ENCODE data around the gene PLEKHM2.

DNA sequence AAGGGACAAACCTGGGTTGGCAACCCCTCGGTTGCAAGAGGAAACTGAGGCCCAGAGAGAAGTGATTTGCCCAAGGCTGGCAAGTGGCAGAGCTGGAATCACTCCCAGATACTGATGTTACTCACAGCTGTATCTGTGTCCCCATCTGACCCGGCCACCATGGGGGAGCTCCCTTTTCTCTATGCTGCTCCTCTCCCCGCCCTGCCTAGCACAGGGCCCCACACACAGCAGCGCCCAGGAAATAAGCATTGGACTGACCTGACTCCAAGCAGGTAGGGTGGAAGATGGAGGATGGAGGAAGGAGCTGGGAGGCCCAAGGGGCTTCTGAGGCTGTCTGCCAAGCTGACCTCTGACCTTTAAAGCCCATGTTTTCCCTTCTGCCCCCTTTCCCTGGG lies 71.5 kb downstream of the PLEKHM2 start:
- TF ChIP-seq, protein P1, sequence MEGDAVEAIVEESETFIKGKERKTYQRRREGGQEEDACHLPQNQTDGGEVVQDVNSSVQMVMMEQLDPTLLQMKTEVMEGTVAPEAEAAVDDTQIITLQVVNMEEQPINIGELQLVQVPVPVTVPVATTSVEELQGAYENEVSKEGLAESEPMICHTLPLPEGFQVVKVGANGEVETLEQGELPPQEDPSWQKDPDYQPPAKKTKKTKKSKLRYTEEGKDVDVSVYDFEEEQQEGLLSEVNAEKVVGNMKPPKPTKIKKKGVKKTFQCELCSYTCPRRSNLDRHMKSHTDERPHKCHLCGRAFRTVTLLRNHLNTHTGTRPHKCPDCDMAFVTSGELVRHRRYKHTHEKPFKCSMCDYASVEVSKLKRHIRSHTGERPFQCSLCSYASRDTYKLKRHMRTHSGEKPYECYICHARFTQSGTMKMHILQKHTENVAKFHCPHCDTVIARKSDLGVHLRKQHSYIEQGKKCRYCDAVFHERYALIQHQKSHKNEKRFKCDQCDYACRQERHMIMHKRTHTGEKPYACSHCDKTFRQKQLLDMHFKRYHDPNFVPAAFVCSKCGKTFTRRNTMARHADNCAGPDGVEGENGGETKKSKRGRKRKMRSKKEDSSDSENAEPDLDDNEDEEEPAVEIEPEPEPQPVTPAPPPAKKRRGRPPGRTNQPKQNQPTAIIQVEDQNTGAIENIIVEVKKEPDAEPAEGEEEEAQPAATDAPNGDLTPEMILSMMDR (IDR thresholded peaks at IDR 0.05), result no peak
- no peak for TF ChIP-seq ZNF138 (CRISPR knock-in tag; conservative IDR thresholded peaks at IDR 0.05)
- TF ChIP-seq, protein P2, sequence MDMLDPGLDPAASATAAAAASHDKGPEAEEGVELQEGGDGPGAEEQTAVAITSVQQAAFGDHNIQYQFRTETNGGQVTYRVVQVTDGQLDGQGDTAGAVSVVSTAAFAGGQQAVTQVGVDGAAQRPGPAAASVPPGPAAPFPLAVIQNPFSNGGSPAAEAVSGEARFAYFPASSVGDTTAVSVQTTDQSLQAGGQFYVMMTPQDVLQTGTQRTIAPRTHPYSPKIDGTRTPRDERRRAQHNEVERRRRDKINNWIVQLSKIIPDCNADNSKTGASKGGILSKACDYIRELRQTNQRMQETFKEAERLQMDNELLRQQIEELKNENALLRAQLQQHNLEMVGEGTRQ (CRISPR knock-in tag; IDR thresholded peaks at IDR 0.05), result no peak
- TF ChIP-seq, protein P3, sequence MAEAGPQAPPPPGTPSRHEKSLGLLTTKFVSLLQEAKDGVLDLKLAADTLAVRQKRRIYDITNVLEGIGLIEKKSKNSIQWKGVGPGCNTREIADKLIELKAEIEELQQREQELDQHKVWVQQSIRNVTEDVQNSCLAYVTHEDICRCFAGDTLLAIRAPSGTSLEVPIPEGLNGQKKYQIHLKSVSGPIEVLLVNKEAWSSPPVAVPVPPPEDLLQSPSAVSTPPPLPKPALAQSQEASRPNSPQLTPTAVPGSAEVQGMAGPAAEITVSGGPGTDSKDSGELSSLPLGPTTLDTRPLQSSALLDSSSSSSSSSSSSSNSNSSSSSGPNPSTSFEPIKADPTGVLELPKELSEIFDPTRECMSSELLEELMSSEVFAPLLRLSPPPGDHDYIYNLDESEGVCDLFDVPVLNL (CRISPR knock-in tag; IDR thresholded peaks at IDR 0.05; ENCODE audit: borderline replicate concordance, low read depth), result no peak
- TF ChIP-seq TEAD4 (CRISPR knock-in tag; IDR thresholded peaks at IDR 0.05), result no peak
- TF ChIP-seq, protein P4, sequence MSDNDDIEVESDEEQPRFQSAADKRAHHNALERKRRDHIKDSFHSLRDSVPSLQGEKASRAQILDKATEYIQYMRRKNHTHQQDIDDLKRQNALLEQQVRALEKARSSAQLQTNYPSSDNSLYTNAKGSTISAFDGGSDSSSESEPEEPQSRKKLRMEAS (CRISPR knock-in tag; IDR thresholded peaks at IDR 0.05), result no peak
- TF ChIP-seq ZNF232 (CRISPR knock-in tag; IDR thresholded peaks at IDR 0.05), result no peak
- no peak for TF ChIP-seq ZNF416 (CRISPR knock-in tag; IDR thresholded peaks at IDR 0.05)
- no peak for TF ChIP-seq ETV6 (CRISPR knock-in tag; IDR thresholded peaks at IDR 0.05)
- TF ChIP-seq CREB1 (CRISPR knock-in tag; IDR thresholded peaks at IDR 0.05), result no peak
- TF ChIP-seq, protein P5, sequence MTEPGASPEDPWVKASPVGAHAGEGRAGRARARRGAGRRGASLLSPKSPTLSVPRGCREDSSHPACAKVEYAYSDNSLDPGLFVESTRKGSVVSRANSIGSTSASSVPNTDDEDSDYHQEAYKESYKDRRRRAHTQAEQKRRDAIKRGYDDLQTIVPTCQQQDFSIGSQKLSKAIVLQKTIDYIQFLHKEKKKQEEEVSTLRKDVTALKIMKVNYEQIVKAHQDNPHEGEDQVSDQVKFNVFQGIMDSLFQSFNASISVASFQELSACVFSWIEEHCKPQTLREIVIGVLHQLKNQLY (CRISPR knock-in tag; IDR thresholded peaks at IDR 0.05), result no peak

Measured in WTC11 (cell line).